ENCODE results near the gene CPT1A.

DNA sequence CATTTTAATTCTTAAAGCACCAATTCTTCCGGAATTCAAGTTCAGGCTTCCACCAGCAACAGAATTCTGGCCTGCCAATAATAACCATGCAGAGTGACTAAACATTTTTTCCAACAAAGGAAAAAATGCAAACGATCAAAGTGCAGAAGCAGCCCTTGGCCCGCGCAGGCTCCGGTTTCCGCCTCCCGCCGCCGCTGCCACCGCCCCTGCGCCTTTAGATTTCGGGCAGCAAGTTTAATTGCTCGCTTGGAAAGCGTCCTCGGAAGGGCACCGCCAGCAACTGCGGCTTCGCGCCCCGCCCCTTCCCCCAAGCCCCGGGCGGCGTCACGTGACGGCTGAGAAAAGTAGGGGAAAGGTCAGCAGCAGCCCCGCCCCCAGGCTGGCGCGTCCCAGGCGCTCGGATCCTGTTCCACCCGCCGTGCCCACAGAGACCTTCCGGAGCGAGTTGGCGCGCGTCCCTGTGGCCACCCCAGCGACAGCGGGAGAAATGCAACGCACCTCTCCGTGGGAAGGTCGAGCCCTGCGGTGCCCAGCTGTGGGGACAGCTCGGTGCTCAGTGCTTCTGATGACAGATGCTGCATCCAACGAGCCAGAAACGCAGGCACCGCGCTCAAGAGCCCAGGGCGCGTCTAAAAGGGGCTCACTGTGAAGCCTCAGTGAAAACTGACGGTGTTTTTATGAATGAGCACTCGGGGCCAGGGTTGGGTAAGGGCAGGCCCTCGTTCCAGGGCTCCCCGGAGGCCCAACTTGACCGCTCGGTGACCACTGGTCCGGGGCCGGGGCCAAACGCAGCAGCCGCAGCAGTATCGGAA is 2.5 kb downstream of the CPT1A start:
- peak; percentile 77 for TF ChIP-seq POLR2A (IDR thresholded peaks at IDR 0.05; ENCODE audit: low read depth, low read length)
- TF ChIP-seq, protein P1, sequence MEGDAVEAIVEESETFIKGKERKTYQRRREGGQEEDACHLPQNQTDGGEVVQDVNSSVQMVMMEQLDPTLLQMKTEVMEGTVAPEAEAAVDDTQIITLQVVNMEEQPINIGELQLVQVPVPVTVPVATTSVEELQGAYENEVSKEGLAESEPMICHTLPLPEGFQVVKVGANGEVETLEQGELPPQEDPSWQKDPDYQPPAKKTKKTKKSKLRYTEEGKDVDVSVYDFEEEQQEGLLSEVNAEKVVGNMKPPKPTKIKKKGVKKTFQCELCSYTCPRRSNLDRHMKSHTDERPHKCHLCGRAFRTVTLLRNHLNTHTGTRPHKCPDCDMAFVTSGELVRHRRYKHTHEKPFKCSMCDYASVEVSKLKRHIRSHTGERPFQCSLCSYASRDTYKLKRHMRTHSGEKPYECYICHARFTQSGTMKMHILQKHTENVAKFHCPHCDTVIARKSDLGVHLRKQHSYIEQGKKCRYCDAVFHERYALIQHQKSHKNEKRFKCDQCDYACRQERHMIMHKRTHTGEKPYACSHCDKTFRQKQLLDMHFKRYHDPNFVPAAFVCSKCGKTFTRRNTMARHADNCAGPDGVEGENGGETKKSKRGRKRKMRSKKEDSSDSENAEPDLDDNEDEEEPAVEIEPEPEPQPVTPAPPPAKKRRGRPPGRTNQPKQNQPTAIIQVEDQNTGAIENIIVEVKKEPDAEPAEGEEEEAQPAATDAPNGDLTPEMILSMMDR (IDR thresholded peaks at IDR 0.05 in 2 of 3, conservative IDR thresholded peaks at IDR 0.05 in 1 of 3; ENCODE audit: control insufficient read depth in 2 of 3, extremely low read depth in 1 of 3, insufficient read depth in 1 of 3, low read depth in 3 of 3, low read length in 3 of 3) = no peak
- no peak for TF ChIP-seq ZNF274 (IDR thresholded peaks at IDR 0.05; ENCODE audit: insufficient read depth, insufficient read length)
- no peak for TF ChIP-seq CHD4 (IDR thresholded peaks at IDR 0.05)
- TF ChIP-seq, protein P2, sequence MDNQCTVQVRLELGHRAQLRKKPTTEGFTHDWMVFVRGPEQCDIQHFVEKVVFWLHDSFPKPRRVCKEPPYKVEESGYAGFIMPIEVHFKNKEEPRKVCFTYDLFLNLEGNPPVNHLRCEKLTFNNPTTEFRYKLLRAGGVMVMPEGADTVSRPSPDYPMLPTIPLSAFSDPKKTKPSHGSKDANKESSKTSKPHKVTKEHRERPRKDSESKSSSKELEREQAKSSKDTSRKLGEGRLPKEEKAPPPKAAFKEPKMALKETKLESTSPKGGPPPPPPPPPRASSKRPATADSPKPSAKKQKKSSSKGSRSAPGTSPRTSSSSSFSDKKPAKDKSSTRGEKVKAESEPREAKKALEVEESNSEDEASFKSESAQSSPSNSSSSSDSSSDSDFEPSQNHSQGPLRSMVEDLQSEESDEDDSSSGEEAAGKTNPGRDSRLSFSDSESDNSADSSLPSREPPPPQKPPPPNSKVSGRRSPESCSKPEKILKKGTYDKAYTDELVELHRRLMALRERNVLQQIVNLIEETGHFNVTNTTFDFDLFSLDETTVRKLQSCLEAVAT (IDR thresholded peaks at IDR 0.05) = no peak
- TF ChIP-seq, protein P3, sequence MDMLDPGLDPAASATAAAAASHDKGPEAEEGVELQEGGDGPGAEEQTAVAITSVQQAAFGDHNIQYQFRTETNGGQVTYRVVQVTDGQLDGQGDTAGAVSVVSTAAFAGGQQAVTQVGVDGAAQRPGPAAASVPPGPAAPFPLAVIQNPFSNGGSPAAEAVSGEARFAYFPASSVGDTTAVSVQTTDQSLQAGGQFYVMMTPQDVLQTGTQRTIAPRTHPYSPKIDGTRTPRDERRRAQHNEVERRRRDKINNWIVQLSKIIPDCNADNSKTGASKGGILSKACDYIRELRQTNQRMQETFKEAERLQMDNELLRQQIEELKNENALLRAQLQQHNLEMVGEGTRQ (IDR thresholded peaks at IDR 0.05; ENCODE audit: borderline replicate concordance, low read depth, low read length) = peak; percentile 77
